NCI-H526 treated with DMSO at 0.1 percent for 48 hours (cell line): ENCODE data around the gene MYBPH.

Experiments used
- DNase-seq: peaks from one replicate; lab custom pipeline; 2025; lab: John Stamatoyannopoulos, UW

MYBPH gene

DNA sequence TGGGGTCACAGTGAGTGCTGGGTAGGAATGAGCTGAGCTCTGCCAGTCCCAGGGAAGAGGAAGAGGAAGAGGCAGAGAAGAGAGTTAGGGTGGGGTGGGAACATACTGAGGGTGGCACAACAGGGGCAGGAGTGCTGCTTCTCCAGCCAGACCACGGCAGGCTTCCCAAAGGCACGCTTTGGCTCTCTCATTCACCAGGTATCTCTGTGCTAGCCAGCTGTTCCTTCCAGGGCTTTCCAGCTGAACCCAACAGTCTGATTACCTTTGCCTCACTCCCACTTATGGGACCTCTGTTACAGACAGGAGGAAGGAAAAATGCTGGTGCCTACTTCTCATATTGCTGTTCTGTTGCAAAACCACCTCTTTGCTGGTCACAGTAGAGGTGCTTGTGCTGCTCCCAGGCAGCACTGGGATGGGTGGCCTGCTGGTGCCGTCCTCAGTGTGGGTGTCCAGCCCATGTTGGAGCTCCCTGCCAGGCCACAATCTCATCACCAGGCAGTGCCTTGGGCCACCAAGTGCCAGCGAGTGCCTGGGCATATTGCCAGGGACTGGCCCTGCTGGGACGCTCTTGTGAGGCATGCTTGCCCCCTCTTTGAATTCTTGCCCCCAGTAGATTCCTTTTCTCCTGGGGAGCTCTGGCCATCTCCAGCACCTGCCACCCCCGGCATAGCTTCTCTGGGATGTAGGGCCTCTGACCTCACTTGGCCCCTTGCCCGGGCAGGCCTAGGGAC, 46.0 kb downstream of the MYBPH start:
- no peak for DNase-seq

DNA sequence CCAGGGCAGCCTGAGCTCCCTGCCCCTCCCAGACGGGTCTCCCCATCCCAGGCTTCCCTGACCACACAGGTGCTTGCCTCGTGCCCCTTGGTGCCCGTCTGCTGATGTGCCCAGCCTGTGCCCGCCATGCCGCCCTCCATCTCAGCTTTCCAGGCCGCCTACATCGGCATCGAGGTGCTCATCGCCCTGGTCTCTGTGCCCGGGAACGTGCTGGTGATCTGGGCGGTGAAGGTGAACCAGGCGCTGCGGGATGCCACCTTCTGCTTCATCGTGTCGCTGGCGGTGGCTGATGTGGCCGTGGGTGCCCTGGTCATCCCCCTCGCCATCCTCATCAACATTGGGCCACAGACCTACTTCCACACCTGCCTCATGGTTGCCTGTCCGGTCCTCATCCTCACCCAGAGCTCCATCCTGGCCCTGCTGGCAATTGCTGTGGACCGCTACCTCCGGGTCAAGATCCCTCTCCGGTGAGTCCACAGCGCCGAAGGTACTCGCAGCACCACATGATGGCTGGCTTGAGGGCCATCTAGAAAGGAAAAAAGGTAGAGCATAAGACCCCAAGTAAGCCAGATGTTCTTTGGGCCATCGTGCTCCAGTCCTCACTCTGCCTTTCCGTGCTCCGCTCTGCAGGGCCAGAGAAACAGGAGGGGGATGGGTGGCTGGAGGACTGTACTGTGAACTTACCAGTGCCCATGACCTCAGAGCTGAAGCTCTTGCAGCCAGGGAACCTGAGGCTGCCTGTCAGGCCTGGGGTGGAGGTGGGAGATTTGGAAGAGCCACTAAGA, 46.7 kb downstream of the MYBPH start:
- no peak for DNase-seq

DNA sequence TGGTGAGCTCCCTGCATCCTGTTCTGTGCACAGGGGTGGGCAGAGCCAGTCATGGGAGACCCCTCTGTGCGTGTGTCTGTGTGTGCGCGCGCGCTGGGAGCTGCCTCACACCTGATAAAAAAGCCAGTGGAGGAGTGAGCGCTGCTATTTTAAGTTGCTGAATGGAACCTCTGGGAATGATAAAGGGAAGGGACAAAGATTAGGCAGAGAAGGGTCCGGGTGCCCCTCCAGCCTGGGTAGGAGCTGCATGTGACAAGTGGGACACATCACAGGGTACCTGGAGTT, 47.3 kb downstream of the MYBPH start:
- DNase-seq: no peak

DNA sequence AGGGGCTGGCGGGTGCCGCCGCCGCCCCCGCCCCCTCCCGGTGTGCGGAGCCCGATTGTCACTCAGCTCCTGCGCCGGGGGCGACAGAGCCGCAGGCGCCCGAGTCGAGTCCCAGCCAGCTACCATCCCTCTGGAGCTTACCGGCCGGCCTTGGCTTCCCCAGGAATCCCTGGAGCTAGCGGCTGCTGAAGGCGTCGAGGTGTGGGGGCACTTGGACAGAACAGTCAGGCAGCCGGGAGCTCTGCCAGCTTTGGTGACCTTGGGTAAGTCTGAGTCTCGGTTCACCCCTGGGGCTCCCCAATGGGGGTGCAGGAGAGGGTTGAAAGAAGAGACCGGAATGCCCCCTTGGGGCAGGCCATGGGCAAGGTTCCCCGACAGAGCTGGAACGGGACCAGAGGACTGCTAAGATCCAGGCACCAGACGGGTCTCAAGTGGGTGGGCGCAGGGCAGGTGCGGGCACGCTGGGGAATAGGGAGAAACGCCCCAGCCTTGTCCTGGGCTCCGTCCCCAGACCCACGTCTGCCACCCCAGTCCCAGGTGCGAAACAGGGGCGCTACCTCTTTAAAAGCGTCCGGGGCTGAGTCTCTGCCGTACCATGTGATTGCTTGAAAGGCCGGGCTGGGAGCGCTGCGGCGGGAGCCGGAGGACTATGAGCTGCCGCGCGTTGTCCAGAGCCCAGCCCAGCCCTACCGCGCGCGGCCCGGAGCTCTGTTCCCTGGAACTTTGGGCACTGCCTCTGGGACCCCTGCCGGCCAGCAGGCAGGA, 47.8 kb downstream of the MYBPH start, which contains the start of gene ADORA1:
TSS of gene ADORA1 (plus strand) at position 61 of the 765 bp plus-strand sequence. CDS start 1,116 bp downstream, outside the sequence.
- DNase-seq: no peak

DNA sequence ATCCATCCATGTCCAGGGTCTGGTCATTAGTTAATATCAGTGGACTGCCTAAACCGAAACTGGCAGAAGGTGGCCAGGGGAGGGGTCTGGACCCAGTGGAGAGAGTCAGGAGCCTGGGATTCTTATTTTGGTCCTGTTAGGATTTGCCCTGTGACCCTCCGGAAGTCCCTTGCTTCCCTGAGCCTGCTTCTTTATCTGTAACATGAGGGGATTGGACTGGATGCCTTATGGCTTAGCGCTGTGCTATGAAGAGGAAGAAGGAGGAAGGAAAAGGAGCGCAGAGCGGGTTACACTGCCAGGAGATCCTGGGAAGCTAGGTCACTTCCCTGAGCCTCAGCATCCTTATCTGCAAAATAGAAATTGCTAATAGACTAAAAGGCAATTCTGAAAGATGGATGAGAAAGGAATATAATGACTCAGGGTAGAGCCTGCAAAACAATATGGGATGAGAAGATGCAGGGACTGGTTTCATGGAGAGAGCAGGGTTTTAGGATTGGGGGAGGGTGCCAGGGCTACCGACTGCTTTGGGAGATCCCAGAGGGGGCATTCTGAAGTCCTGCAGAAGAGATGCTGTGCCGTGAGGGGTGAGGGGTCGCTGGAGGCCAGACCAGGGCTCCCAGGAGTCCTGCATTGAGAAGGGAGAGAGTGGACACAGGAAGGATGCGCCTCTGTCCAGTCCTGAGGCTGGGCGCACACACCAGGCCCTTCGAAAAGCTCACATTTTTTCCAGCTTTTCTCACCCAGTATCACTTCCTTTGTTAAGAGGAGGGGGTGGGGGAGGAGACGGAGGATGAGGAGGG, 48.6 kb downstream of the MYBPH start:
- DNase-seq: no peak

DNA sequence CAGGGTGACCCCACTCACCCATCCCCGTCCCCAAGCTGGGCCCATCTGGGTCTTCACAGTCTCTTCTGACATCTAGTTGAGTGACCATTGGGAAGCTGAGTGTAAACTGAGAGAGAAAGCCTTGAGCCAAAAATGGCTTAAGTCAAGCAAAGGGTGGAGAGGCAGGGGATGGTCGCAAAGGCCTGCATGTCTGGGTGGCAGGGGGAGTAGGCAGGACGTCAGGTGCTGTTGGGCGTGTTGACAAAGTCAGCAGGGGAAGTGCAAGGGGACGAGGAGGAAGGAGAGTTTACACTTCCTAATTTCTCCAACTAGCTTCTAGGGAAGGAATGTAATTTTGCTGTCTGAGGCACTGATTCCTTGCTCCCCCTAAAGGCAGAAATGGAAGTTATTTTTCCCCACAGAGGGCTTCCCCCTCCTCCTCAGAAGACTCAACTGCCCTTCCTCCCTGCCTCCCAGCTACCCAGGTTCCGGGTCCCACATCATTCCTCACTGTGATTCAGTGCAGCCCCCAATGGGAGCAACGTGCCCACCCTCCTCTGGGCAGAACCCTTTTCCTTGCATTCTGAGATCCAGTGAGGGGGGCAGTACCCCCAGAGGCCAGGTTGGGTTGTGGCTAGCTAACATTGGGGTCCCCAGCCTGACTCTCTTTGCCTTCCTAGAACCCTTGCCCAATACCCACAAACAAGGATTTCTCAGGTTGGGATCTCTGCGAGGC, 49.3 kb downstream of the MYBPH start:
- DNase-seq: no peak

DNA sequence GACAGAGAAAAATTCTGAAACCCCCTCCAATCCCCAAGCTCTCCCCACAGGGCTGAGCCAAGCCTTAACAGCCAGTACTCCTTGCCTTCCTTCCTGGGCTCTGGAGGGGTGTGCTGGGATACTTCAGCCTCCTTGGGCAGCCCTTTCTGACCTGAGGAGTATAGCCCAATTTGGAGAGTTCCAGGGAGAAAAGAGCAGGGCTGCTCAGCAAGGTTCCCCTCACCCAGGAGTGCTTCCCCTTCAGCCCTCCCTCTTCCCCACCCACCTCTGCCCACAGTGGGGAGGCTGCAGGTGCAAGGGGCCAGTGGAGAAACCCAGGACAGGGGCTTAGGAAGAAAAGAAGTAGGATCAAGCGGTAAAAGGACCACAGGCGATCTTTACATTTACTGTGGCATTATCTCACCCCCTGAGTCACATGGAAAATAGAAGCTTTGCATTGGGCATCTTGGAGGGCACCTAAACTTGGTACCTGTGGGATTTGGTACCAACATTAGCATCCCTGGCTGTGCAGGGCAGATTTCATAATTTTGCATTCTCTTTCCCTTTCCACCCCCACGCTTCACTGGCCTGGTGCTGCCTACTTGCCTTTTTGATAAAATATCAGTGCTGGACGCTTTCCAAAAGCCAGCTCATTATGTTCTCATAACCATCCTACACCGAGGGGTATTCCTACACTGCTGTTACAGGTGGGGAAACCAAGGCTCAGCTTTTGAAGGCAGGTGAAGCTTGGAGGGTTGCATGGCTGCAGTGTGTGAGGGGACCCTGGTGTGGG, 50.9 kb downstream of the MYBPH start:
- no peak for DNase-seq

DNA sequence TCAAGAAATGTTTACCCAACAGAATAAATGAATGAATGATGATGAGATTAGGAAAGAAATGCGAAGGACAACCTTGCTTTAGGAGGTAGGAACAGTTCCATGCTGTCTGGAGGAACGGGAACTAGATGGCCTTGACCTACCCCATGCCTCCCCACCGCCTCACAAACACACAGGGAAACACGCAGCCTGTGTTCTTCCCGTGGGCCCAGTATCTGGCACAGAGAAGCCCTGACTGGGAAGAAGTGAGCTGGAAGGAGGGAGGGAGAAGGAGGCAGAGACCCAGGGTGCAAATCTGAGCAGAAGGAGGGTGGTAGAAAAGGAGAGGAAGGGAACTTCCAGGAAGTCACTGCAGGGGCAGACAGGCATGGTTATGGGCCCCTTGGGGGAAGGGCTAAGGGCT, 51.6 kb downstream of the MYBPH start:
- no peak for DNase-seq

DNA sequence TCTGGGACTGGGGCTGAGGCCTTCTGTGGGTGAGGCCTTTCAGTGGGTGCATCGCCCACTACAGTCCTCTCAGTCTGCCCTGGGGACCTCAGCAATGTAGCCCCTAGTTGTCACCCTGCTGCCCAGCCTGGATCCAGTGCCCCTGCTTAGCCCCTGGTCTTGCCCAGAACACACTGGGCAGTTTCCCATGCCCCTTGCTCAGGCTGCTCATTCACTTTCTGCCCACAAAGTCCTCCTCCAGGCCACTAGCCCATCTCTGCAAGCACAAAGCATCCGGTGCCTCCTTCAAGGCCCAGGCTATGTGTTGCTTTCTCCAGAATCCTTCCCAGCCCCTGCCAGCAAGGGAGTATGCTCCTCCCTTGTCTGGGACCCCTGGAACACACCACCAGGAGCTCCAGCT, 53.5 kb downstream of the MYBPH start:
- DNase-seq: no peak

DNA sequence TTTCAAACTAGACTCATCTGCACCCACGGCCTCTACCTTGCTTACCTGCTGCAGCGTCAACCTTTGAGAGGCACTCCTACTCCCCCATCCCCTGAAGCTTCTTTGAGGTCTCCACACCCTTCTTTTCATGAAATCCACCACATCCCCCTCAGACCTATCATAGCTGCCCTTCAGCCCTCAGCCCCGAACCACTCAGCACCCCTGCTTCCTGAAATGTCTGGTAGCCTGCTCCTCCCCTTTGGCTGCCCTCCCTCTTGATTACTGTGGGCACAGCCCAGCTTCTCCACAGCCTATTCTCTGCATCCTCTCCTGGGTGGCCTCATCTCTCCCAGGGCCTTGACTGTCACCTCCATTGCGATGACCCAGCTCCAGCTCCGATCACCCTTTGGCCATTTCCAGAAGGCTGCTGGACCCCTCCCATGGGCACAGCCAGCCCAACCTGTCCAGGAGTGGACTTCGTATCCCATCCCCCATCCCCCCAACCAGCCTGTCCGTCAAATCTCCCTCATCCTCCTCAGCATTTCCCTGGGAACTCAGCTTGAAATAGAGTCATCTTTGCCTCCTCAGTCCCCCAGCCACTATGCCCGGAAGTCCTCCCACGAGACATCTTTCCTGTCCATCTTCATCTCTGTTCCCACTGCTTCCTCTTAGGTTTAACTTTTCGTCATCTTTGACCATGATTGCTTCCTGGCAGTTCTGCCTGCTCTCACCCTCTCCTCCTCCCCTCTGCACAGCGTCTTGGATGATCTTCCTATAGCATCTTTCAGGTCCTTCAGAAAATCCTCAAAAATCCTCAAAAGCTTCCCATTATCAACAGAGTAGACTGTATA, 54.2 kb downstream of the MYBPH start:
- no peak for DNase-seq

DNA sequence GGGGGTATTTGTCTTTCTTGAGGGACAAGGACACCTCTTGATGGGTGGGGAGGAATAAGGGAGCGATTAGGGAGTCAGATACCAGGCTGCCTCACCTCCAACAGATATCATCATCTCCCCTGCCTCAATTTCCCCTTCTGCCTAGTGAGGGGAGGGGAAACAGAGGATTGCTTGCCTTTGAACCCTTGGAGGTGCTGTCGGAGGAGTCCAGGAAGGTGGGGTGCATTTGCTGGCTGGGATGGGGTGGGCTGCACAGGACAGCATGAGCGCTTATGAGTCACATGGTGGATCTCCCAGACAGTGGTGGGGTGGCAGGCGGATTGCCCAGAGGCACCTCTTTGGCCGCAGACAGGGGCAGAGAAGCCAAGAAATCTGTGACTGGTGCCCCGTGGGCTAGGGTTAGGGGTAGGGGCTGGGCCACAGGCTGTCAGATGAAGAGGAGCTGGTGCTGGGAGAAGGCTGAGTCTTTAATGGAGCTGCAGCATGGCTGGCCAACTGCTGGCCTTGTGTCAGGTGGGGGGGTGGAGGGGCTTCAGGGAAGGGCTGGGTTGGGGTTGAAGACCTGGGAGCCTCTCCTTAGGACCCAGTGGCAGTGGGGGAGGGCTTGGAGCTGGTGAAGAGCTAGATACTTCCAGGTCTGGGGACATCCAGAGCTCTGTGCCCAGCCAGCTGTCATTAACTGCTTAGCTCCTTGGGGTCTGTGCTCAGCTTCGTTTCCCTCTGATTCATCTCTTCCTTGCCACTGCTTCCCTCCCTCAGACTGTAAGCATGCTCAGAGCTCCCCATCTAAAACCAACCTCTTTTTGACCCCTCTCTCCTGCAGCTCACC, 55.1 kb downstream of the MYBPH start:
- DNase-seq: no peak
